SU-DHL-6 (cell line): ENCODE data around the gene SORL1-AS1.

Experiments used
- CTCF ChIP-seq: fragments of 200-600 bp; sonication (generic); IDR thresholded peaks from one replicate; pipeline ENCODE4 v1.5.1; 2017; ENCODE audit warnings: antibody characterized with exemption, mild to moderate bottlenecking, low read length, moderate library complexity; ENCODE audit not compliant: insufficient read depth, poor library complexity, severe bottlenecking
- EZH2phosphoT487 ChIP-seq: fragments of 200-600 bp; sonication (generic), shearing (Covaris generic); conservative IDR thresholded peaks from 2 replicates; pipeline ENCODE4 v1.6.1; 2018; ENCODE audit warnings: mild to moderate bottlenecking, antibody characterized with exemption, low read length, moderate library complexity, mixed read lengths

GRCh38 chr11:121435551-121436511, 16.9 kb downstream of the SORL1-AS1 start:
- TF ChIP-seq CTCF: no peak
- no peak for TF ChIP-seq EZH2phosphoT487
